Hippocampal formation (tissue), 2 donors: ENCODE data around the gene FAM124A.

Source experiments
- DNase-seq, 2 donors: peaks; one replicate each; lab custom pipeline; 2025; lab: John Stamatoyannopoulos, UW

Gene FAM124A

GRCh38 chr13:51305271-51305967 lies 83.2 kb downstream of the FAM124A start:
- no peak for DNase-seq

- DNase-seq = no peak
Measured at GRCh38 chr13:51308781-51309180, 86.6 kb downstream of the FAM124A start.

- no peak for DNase-seq
Measured at GRCh38 chr13:51311231-51311630, 89.0 kb downstream of the FAM124A start.

GRCh38 chr13:51311957-51312520 lies 89.8 kb downstream of the FAM124A start:
- peak; percentile 29 to 42 for DNase-seq

GRCh38 chr13:51313619-51314018 lies 91.4 kb downstream of the FAM124A start:
- no peak for DNase-seq

- DNase-seq = no peak
Measured at GRCh38 chr13:51317262-51317661, 95.1 kb downstream of the FAM124A start.

- no peak for DNase-seq
Measured at GRCh38 chr13:51318015-51318414, 95.8 kb downstream of the FAM124A start.

GRCh38 chr13:51318876-51319275 lies 96.7 kb downstream of the FAM124A start:
- DNase-seq = no peak

GRCh38 chr13:51321836-51322235 lies 99.6 kb downstream of the FAM124A start:
- no peak for DNase-seq

- no peak for DNase-seq
Measured at GRCh38 chr13:51322826-51323225, 100.6 kb downstream of the FAM124A start.

- no peak for DNase-seq
Measured at GRCh38 chr13:51323824-51324511, 101.8 kb downstream of the FAM124A start.

GRCh38 chr13:51324714-51325420 lies 102.7 kb downstream of the FAM124A start:
- DNase-seq = peak; percentile 33 to 52

GRCh38 chr13:51325837-51326236 lies 103.6 kb downstream of the FAM124A start:
- DNase-seq = peak in 1 of 2 donors; percentile 51

GRCh38 chr13:51326777-51327176 lies 104.6 kb downstream of the FAM124A start:
- no peak for DNase-seq

- DNase-seq = no peak
Measured at GRCh38 chr13:51327961-51328360, 105.8 kb downstream of the FAM124A start.

- DNase-seq = no peak
Measured at GRCh38 chr13:51328488-51328887, 106.3 kb downstream of the FAM124A start.

GRCh38 chr13:51329606-51330005 lies 107.4 kb downstream of the FAM124A start:
- DNase-seq = no peak

- DNase-seq = no peak
Measured at GRCh38 chr13:51330791-51331190, 108.6 kb downstream of the FAM124A start.

GRCh38 chr13:51331354-51331861 lies 109.2 kb downstream of the FAM124A start:
- DNase-seq = no peak

GRCh38 chr13:51332566-51333361 lies 110.6 kb downstream of the FAM124A start:
- no peak for DNase-seq

GRCh38 chr13:51333421-51333820 lies 111.2 kb downstream of the FAM124A start:
- DNase-seq = no peak

- DNase-seq = no peak
Measured at GRCh38 chr13:51333826-51334225, 111.6 kb downstream of the FAM124A start.
